OCI-LY7 (cell line): ENCODE measurements around the gene LRRIQ4. TPM values are rescaled to one million over a fixed set of nuclear protein-coding genes. Genes with fewer than 3 reads are reported as not detected.

ENCODE experiments used
- BruUV-seq: library from RNA; stranded (reverse); fragments of 400-500 nt; replicated peaks from 2 replicates; lab custom pipeline; 2021; lab: Mats Ljungman, UMichigan
- CTCF ChIA-PET: fragments of 300-600 bp; sonication (Branson Sonifier 250); formaldehyde crosslinking; loops from one replicate; lab custom pipeline; 2022; ENCODE audit warnings: antibody characterized with exemption; ENCODE audit not compliant: unreplicated experiment; lab: Charles Lee
- POLR2A ChIA-PET: fragments of 300-600 bp; sonication (Branson Sonifier 250); formaldehyde crosslinking; loops from one replicate; lab custom pipeline; 2022; ENCODE audit warnings: antibody characterized with exemption; lab: Charles Lee
- DNase-seq: peaks from one replicate; pipeline ENCODE4 v3.0.0-alpha.2; 2015; ENCODE audit warnings: low spot score
- H2AFZ ChIP-seq: fragments of 200-600 bp; sonication (generic), shearing (Covaris generic); 2 replicates; pipeline ENCODE4 v1.6.1; 2014; ENCODE audit warnings: mild to moderate bottlenecking, antibody characterized with exemption, low read length, moderate library complexity
- H3K27ac ChIP-seq: fragments of 200-600 bp; sonication (generic); 2 replicates; pipeline ENCODE4 v1.5.1; 2014; ENCODE audit warnings: mixed run types, low read depth, mild to moderate bottlenecking, moderate library complexity, low read length, inconsistent platforms; ENCODE audit not compliant: poor library complexity, severe bottlenecking
- H3K36me3 ChIP-seq: fragments of 200-600 bp; sonication (generic); 2 replicates; pipeline ENCODE4 v1.6.1; 2014; ENCODE audit warnings: mild to moderate bottlenecking, antibody characterized with exemption, low read length, moderate library complexity, mixed read lengths; ENCODE audit not compliant: insufficient read depth
- H3K4me1 ChIP-seq: fragments of 200-600 bp; sonication (generic); 2 replicates; pipeline ENCODE4 v1.5.1; 2014; ENCODE audit warnings: mild to moderate bottlenecking, low read length; ENCODE audit not compliant: insufficient read depth, poor library complexity, severe bottlenecking
- H3K4me2 ChIP-seq: fragments of 200-600 bp; sonication (generic); 2 replicates; pipeline ENCODE4 v1.6.1; 2014; ENCODE audit warnings: mild to moderate bottlenecking, low read length
- H3K4me3 ChIP-seq: fragments of 200-600 bp; sonication (generic); 2 replicates; pipeline ENCODE4 v1.5.1; 2014; ENCODE audit warnings: mild to moderate bottlenecking, low read depth, low read length; ENCODE audit not compliant: poor library complexity, severe bottlenecking
- H3K79me2 ChIP-seq: fragments of 200-600 bp; sonication (generic); 2 replicates; pipeline ENCODE4 v1.6.1; 2016; ENCODE audit warnings: low read depth, mild to moderate bottlenecking, low read length, moderate library complexity, mixed read lengths; ENCODE audit not compliant: insufficient read depth
- H3K9me2 ChIP-seq: fragments of 200-600 bp; sonication (generic); 2 replicates; pipeline ENCODE4 v1.6.1; 2016; ENCODE audit warnings: mild to moderate bottlenecking, low read length, mixed read lengths; ENCODE audit not compliant: insufficient read depth
- H3K9me3 ChIP-seq: fragments of 200-600 bp; sonication (generic); 2 replicates; pipeline ENCODE4 v1.6.1; 2014; ENCODE audit warnings: mild to moderate bottlenecking, mixed run types, low read length, mixed read lengths
- H4K20me1 ChIP-seq: fragments of 200-600 bp; sonication (generic); 2 replicates; pipeline ENCODE4 v1.6.1; 2014; ENCODE audit warnings: mild to moderate bottlenecking, antibody characterized with exemption, low read length, moderate library complexity, mixed read lengths; ENCODE audit not compliant: insufficient read depth
- CTCF ChIP-seq: fragments of 200-600 bp; sonication (generic); conservative IDR thresholded peaks from 2 replicates; pipeline ENCODE4 v1.5.1; 2014; ENCODE audit warnings: mild to moderate bottlenecking, antibody characterized with exemption, low read length, moderate library complexity, mixed read lengths
- EZH2phosphoT487 ChIP-seq: fragments of 200-600 bp; sonication (generic); IDR thresholded peaks from 2 replicates; pipeline ENCODE4 v1.6.1; 2018; ENCODE audit warnings: low read depth, borderline replicate concordance, mild to moderate bottlenecking, mixed run types, antibody characterized with exemption, low read length, moderate library complexity, mixed read lengths
- intact Hi-C: fragments of 100-400 bp; cut with micrococcal nuclease; formaldehyde crosslinking; loops from one replicate; pipeline ENCODE4 v1.10.0; 2022; ENCODE audit not compliant: unreplicated experiment
- total RNA-seq, 2 experiments: library from RNA; depleted of rRNA in 1 of 2; stranded (reverse); fragments of >200 nt in 1 of 2; shearing (Covaris generic) in 1 of 2; gene quantifications; 2 replicates each; pipeline ENCODE4 v1.2.3, GENCODE V29; 2014 to 2022

Gene LRRIQ4
- total RNA-seq, 2 experiments from 2014 or later: 0.17 to 0.47 TPM

GRCh38 chr3:169777822-169778221 is 34.8 kb upstream of the LRRIQ4 start:
- H4K20me1 ChIP-seq: no peaks in the 10 kb centered on the region
- no peaks in the 10 kb centered on the region for H3K9me2 ChIP-seq
- intact Hi-C loops: loop anchor here (10.0 kb wide), 1 partner anchor 1573 kb away; no protein-coding TSS in a partner anchor
- peaks cover 26% of the 10 kb centered on the region for H3K4me1 ChIP-seq
- H3K4me2 ChIP-seq: no peak overlapping the region
- H3K36me3 ChIP-seq: peaks cover 86% of the 10 kb centered on the region
- TF ChIP-seq CTCF (no peak), EZH2phosphoT487 (no peak)
- BruUV-seq: no TSS peak
- POLR2A ChIA-PET: no interaction called here
- DNase-seq: no peak
- CTCF ChIA-PET: no interaction called here
- no peak overlapping the region for H3K27ac ChIP-seq
- peaks cover 39% of the 10 kb centered on the region for H3K79me2 ChIP-seq
- H3K4me3 ChIP-seq: no peak overlapping the region
- no peak overlapping the region for H2AFZ ChIP-seq
- no peaks in the 10 kb centered on the region for H3K9me3 ChIP-seq

GRCh38 chr3:169780742-169781141 is 31.9 kb upstream of the LRRIQ4 start:
- H3K9me3 ChIP-seq: no peaks in the 10 kb centered on the region
- H3K4me3 ChIP-seq: no peak overlapping the region
- H3K4me2 ChIP-seq: no peak overlapping the region
- H3K9me2 ChIP-seq: no peaks in the 10 kb centered on the region
- H3K27ac ChIP-seq: no peak overlapping the region
- no TSS peak for BruUV-seq
- DNase-seq: no peak
- peaks cover 8% of the 10 kb centered on the region for H3K4me1 ChIP-seq
- ChIA-PET POLR2A (interaction anchor here (0.5 to 1.5 kb wide), 3 partner anchors 10 to 54 kb away, joined by 3 read pairs; no protein-coding TSS in a partner anchor), CTCF (no interaction called here)
- no peaks in the 10 kb centered on the region for H4K20me1 ChIP-seq
- no peak for TF ChIP-seq CTCF
- no peak for TF ChIP-seq EZH2phosphoT487
- intact Hi-C loops: no loop called here
- no peak overlapping the region for H2AFZ ChIP-seq
- peaks cover 97% of the 10 kb centered on the region for H3K36me3 ChIP-seq
- peaks cover 17% of the 10 kb centered on the region; the same call in 1 of the 2 replicates for H3K79me2 ChIP-seq

GRCh38 chr3:169781209-169781855 is 31.3 kb upstream of the LRRIQ4 start:
- no TSS peak for BruUV-seq
- H3K9me2 ChIP-seq: no peaks in the 10 kb centered on the region
- TF ChIP-seq EZH2phosphoT487: no peak
- TF ChIP-seq CTCF: no peak

More at GRCh38 chr3:169781209-169781855, 31.3 kb upstream of the LRRIQ4 start:
- H2AFZ ChIP-seq: no peak overlapping the region
- no peak overlapping the region for H3K27ac ChIP-seq
- intact Hi-C loops: no loop called here
- peaks cover 2% of the 10 kb centered on the region for H3K4me1 ChIP-seq
- POLR2A ChIA-PET: interaction anchor here (0.5 to 1.5 kb wide), 2 partner anchors 30 to 54 kb away, joined by 3 read pairs; no protein-coding TSS in a partner anchor
- H3K9me3 ChIP-seq: no peaks in the 10 kb centered on the region
- peaks cover 11% of the 10 kb centered on the region; the same call in 1 of the 2 replicates for H3K79me2 ChIP-seq
- CTCF ChIA-PET: no interaction called here
- no peak for DNase-seq
- H4K20me1 ChIP-seq: no peaks in the 10 kb centered on the region
- no peak overlapping the region for H3K4me3 ChIP-seq
- peaks cover 97% of the 10 kb centered on the region for H3K36me3 ChIP-seq
- no peak overlapping the region for H3K4me2 ChIP-seq
